ENCODE measurements around the gene CMA1. TPM values are rescaled to one million over a fixed set of nuclear protein-coding genes. Genes with fewer than 3 reads are reported as not detected.
"Not testable (repeated sequence)": the region's sequence is repeated elsewhere in the genome, so short reads cannot be mapped to it uniquely, and the experiment has no call there.

Gene CMA1
- total RNA-seq, 4 donors from 2014 or later = not detected

DNA sequence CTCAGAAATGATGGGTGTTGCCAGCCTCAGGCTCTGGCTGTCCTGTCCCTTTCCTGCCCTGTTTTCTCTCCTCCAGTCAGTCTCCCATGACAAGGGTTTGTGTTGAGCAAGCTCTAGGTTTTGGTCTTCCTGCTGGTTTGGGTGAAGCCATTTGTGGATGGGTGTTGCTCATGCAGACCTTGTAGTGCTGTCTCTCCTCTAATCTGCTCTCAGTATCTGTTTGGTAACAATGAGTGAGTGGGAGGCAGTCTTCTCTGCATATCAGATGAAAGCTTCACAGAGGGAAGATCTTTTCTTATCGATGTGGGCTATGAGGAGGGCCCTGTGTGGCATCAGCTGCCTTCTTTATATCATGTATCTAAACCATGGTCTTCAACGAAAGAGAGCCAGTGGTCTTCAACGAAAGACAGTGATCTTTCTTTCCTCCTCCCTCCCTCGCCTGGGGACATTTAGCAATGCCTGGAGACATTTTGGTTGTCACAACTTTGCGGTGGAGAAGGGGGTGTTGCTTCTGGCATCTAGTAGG is 3.6 kb downstream of the CMA1 start:
- H3K27me3 ChIP-seq = no peaks in the 10 kb centered on the region
- no peaks in the 10 kb centered on the region for H3K9me3 ChIP-seq
- no peak overlapping the region for H3K27ac ChIP-seq
- no peaks in the 10 kb centered on the region for H3K36me3 ChIP-seq
- no peak overlapping the region for H3K4me3 ChIP-seq
- intact Hi-C loops (cut with DNase I; ENCODE audit: low total_unique reads) = no loop called here
- TF ChIP-seq CTCF (IDR thresholded peaks at IDR 0.05) (no peak), POLR2A (IDR thresholded peaks at IDR 0.05) (no peak)
- no peak for DNase-seq
- H3K4me1 ChIP-seq = no peaks in the 10 kb centered on the region

DNA sequence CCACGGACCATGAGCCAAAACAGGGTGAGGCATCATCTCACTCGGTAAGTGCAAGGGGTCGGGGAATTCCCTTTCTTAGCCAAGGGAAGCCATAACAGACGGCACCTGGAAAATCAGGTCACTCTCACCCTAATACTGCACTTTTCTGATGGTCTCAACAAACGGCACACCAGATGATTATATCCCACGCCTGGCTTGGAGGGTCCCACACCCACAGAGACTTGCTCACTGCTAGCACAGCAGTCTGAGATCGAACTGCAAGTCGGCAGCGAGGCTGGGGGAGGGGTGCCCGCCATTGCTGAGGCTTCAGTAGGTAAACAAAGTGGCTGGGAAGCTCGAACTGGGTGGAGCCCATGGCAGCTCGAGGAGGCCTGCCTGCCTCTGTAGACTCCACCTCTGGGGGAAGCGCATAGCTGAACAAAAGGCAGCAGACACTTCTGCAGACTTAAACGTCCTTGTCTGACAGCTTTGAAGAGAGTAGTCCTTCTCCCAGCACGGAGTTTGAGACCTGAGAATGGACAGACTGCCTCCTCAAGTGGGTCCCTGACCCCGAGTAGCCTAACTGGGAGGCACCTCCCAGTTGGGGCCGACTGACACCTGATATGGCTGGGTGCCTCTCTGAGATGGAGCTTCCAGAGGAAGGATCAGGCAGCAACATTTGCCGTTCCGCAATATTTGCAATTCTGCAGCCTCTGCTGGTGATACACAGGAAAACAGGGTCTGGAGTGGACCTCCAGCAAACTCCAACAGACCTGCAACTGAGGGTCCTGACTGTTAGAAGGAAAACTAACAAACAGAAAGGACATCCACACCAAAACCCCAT is 16.3 kb downstream of the CMA1 start:
- H3K9me3 ChIP-seq, DNase-seq: not testable (repeated sequence)

GRCh38 chr14:24483604-24484252 is 24.3 kb downstream of the CMA1 start:
- Histone ChIP-seq H3K4me3 (no peak overlapping the region), H3K27ac (no peak overlapping the region), H3K4me1 (no peaks in the 10 kb centered on the region), H3K36me3 (no peaks in the 10 kb centered on the region), H3K9me3 (no peaks in the 10 kb centered on the region), H3K27me3 (no peaks in the 10 kb centered on the region)
- no peak for DNase-seq
- intact Hi-C loops (cut with DNase I; ENCODE audit: low total_unique reads) = no loop called here
- TF ChIP-seq CTCF (IDR thresholded peaks at IDR 0.05) (no peak), POLR2A (IDR thresholded peaks at IDR 0.05) (no peak)

More for the DNA sequence above, 16.3 kb downstream of the CMA1 start:
- intact Hi-C loops (cut with DNase I; ENCODE audit: low total_unique reads); H3K4me1 ChIP-seq; H3K4me3 ChIP-seq; H3K27ac ChIP-seq; H3K27me3 ChIP-seq; H3K36me3 ChIP-seq: not testable (repeated sequence)

DNA sequence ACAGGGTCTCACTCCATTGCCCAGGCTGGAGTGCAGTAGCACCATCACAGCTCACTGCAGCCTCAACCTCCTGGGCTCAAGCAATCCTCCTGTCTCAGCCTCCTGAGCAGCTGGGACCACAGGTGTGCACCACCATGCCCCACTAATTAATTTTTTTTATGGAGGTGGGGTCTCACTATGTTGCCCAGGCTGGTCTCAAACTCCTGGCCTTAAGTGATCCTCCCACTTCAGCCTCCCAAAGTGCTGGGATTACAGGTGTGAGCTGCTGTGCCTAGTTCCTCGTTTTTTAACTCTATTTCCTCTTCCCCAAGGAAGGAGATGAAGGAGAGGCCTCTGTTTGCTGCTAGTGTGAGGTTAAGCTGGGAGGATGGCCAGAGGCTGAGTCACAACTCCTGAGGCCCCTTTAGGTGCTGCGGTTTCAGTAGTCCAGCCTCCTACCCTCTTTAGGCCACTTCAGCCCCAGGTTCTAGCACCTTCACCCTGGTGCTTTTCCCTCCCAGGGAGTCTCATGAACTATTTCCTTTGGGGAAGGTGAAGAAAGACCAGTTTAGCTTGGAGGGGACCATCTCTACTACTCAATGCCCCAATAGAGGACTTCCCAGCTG is 25.3 kb downstream of the CMA1 start:
- H3K36me3 ChIP-seq; DNase-seq; H3K9me3 ChIP-seq; H3K27me3 ChIP-seq; intact Hi-C loops (cut with DNase I; ENCODE audit: low total_unique reads); H3K4me3 ChIP-seq; H3K27ac ChIP-seq; H3K4me1 ChIP-seq: not testable (repeated sequence)

DNA sequence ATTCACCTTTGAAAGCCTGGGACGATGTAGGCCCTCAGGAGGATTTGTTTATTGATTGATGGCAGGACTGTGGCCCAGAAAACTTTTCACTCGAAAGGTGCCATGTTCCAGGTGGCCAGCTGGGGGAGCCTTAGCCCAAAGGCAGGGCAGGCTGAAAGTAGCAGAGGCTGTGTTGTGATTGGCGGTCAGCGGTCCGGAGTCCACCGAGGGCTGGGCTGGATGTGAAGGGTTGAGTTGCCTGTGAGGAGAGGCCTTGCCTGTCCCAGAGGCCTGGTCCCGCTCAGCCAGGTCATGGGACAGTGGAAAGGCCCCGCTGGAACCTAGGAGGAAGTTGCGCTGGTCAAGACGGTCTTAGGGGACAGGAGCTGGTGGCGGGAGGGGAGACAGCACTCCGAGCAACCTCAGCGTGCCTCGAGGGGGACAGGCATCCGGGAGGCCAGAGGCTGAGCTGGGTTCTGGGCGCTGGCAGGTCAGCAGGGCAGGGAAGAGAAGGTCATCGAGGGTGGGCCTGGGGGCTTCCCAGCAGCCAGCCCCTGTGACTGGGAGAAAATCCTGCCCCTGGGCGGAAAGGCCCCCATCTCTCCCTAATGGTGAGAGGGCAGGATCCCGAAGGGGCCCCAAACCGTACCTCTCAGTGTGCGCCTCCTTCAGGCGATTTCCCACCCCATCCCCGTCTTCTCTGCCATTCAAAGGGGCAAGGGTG is 26.3 kb downstream of the CMA1 start:
- TF ChIP-seq POLR2A (IDR thresholded peaks at IDR 0.05) = no peak
- TF ChIP-seq CTCF (IDR thresholded peaks at IDR 0.05) = no peak
- no peak for DNase-seq
- intact Hi-C loops (cut with DNase I; ENCODE audit: low total_unique reads) = no loop called here
- Histone ChIP-seq H3K36me3 (no peaks in the 10 kb centered on the region), H3K27ac (no peak overlapping the region), H3K4me3 (no peak overlapping the region), H3K9me3 (no peaks in the 10 kb centered on the region), H3K27me3 (no peaks in the 10 kb centered on the region), H3K4me1 (no peaks in the 10 kb centered on the region)

DNA sequence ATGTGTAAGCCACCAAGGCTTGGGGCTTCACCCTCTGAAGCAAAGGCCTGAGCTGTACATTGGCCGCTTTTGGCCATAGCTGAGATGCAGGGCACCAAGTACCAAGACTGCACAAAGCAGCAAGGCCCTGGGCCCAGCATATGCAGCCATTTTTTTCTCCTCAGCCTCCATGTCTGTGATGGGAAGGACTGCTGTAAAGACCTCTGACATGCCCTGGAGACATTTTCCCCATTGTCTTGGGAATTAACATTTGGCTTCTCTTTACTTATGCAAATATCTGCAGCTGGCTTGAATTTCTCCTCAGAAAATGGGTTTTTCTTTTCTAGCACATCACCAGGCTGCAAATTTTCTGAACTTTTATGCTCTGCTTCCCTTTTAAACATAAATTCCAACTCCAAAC is 28.1 kb downstream of the CMA1 start:
- H3K4me1 ChIP-seq; intact Hi-C loops (cut with DNase I; ENCODE audit: low total_unique reads); H3K27me3 ChIP-seq; DNase-seq; H3K27ac ChIP-seq; H3K9me3 ChIP-seq; H3K4me3 ChIP-seq; H3K36me3 ChIP-seq: not testable (repeated sequence)

Measured in uterus (tissue), 4 donors.